PC-3 (cell line): ENCODE data around the gene PLIN1. TPM values are rescaled to one million over a fixed set of nuclear protein-coding genes. Genes with fewer than 3 reads are reported as not detected.
A peak's percentile ranks its signal among the peaks of the same experiment; 100 is the strongest.

Experiments used
- ATAC-seq: fragments of 200-7000 bp; cut with Tn5 transposase; 2 replicates; pipeline ENCODE4 v1.9.1; 2020; ENCODE audit warnings: mild to moderate bottlenecking, moderate library complexity
- BruUV-seq: library from RNA; stranded (reverse); fragments of 400-500 nt; replicated peaks from 2 replicates; lab custom pipeline; 2021; lab: Mats Ljungman, UMichigan
- CTCF ChIA-PET: fragments of 300-600 bp; sonication (Branson Sonifier 250); formaldehyde crosslinking; loops from one replicate; lab custom pipeline; 2022; ENCODE audit warnings: antibody characterized with exemption; lab: Charles Lee
- POLR2A ChIA-PET: fragments of 300-600 bp; sonication (Branson Sonifier 250); formaldehyde crosslinking; loops from one replicate; lab custom pipeline; 2022; ENCODE audit warnings: antibody characterized with exemption; ENCODE audit not compliant: unreplicated experiment; lab: Charles Lee
- DNase-seq: peaks from one replicate; pipeline ENCODE4 v3.0.0-alpha.2; 2015
- H2AFZ ChIP-seq: fragments of 300-600 bp; sonication (generic); 2 replicates; pipeline ENCODE4 v1.6.0; 2016; ENCODE audit warnings: antibody characterized with exemption, low read length
- H3F3A ChIP-seq: fragments of 300-600 bp; sonication (generic); one replicate; pipeline ENCODE4 v1.6.0; 2017; ENCODE audit warnings: antibody characterized with exemption, low read length, control low read depth, mild to moderate bottlenecking; ENCODE audit not compliant: unreplicated experiment
- H3K27ac ChIP-seq: fragments of 300-600 bp; sonication (generic); 2 replicates; pipeline ENCODE4 v1.5.1; 2016; ENCODE audit warnings: mild to moderate bottlenecking, low read length
- H3K27me3 ChIP-seq: fragments of 300-600 bp; sonication (generic); 2 replicates; pipeline ENCODE4 v1.6.1; 2016; ENCODE audit warnings: low read length, mixed read lengths
- H3K36me3 ChIP-seq: fragments of 300-600 bp; sonication (generic); 2 replicates; pipeline ENCODE4 v1.6.1; 2016; ENCODE audit warnings: low read depth, mixed run types, low read length, mixed read lengths
- H3K4me1 ChIP-seq: fragments of 300-600 bp; sonication (generic); 2 replicates; pipeline ENCODE4 v1.5.1; 2016; ENCODE audit warnings: low read length; ENCODE audit not compliant: insufficient read depth
- H3K4me2 ChIP-seq: fragments of 300-600 bp; sonication (generic); 2 replicates; pipeline ENCODE4 v1.6.0; 2016; ENCODE audit warnings: low read length
- H3K4me3 ChIP-seq: fragments of 300-600 bp; sonication (generic); 2 replicates; pipeline ENCODE4 v1.5.1; 2016; ENCODE audit warnings: mild to moderate bottlenecking, low read length, mixed read lengths
- H3K79me2 ChIP-seq: fragments of 300-600 bp; sonication (generic); 2 replicates; pipeline ENCODE4 v1.6.1; 2017; ENCODE audit warnings: low read length, mixed read lengths
- H3K9ac ChIP-seq: fragments of 300-600 bp; sonication (generic); 2 replicates; pipeline ENCODE4 v1.6.0; 2016; ENCODE audit warnings: mild to moderate bottlenecking, low read length
- H3K9me2 ChIP-seq: fragments of 300-600 bp; sonication (generic); replicated peaks from 2 replicates; pipeline ENCODE4 v1.6.1; 2016; ENCODE audit warnings: mixed run types, low read length, mixed read lengths
- H3K9me3 ChIP-seq: fragments of 300-600 bp; sonication (generic); 2 replicates; pipeline ENCODE4 v1.6.1; 2016; ENCODE audit warnings: low read length, mixed read lengths
- H4K20me1 ChIP-seq: fragments of 300-600 bp; sonication (generic); 2 replicates; pipeline ENCODE4 v1.6.1; 2016; ENCODE audit warnings: low read length, mixed read lengths
- CTCF ChIP-seq: fragments of 300-600 bp; sonication (generic); conservative IDR thresholded peaks from 2 replicates; pipeline ENCODE4 v1.5.1; 2017; ENCODE audit warnings: antibody characterized with exemption, low read depth, mild to moderate bottlenecking, low read length
- EZH2 ChIP-seq: fragments of 300-600 bp; sonication (generic); IDR thresholded peaks from one replicate; pipeline ENCODE4 v1.6.1; 2017; ENCODE audit warnings: antibody characterized with exemption, mild to moderate bottlenecking, low read length; ENCODE audit not compliant: unreplicated experiment
- EZH2phosphoT487 ChIP-seq: fragments of 300-600 bp; sonication (generic); IDR thresholded peaks from 2 replicates; pipeline ENCODE4 v1.6.1; 2018; ENCODE audit warnings: mild to moderate bottlenecking, antibody characterized with exemption, low read length, borderline replicate concordance
- intact Hi-C: fragments of 100-400 bp; cut with micrococcal nuclease; formaldehyde crosslinking; loops from 2 replicates; pipeline ENCODE4 v1.9.0; 2023
- total RNA-seq: library from RNA; depleted of rRNA; stranded (reverse); fragments of >200 nt; gene quantifications from 2 replicates; pipeline ENCODE4 v1.2.3, GENCODE V29; 2014

PLIN1 gene
- total RNA-seq, 1 experiment from 2014 or later: 1.0 TPM

- Histone ChIP-seq H3K9me2 (no peaks in the 10 kb centered on the region), H3K4me2 (no peak overlapping the region), H3K4me3 (no peak overlapping the region), H2AFZ (no peak overlapping the region), H3K27me3 (no peaks in the 10 kb centered on the region), H3K9ac (no peak overlapping the region), H4K20me1 (no peaks in the 10 kb centered on the region), H3K36me3 (peaks cover 75% of the 10 kb centered on the region), H3F3A (no peaks in the 10 kb centered on the region), H3K27ac (no peak overlapping the region), H3K79me2 (no peaks in the 10 kb centered on the region), H3K4me1 (no peaks in the 10 kb centered on the region), H3K9me3 (no peaks in the 10 kb centered on the region)
- ChIA-PET CTCF (no interaction called here), POLR2A (no interaction called here)
- DNase-seq (no peak), ATAC-seq (no peak)
- intact Hi-C loops: no loop called here
- no TSS peak for BruUV-seq
- TF ChIP-seq CTCF (no peak), EZH2phosphoT487 (no peak), EZH2 (no peak)
Observed at GRCh38 chr15:89628806-89629715, 50.1 kb downstream of the PLIN1 start.

GRCh38 chr15:89628301-89628700 lies 50.9 kb downstream of the PLIN1 start:
- H3K4me2 ChIP-seq: no peak overlapping the region
- POLR2A ChIA-PET: no interaction called here
- no peak for DNase-seq

More at GRCh38 chr15:89628301-89628700, 50.9 kb downstream of the PLIN1 start:
- TF ChIP-seq EZH2: no peak
- no peak for TF ChIP-seq EZH2phosphoT487
- TF ChIP-seq CTCF: no peak
- BruUV-seq: TSS peak; percentile 44
- Histone ChIP-seq H3K27me3 (no peaks in the 10 kb centered on the region), H3K79me2 (no peaks in the 10 kb centered on the region), H3K9me3 (no peaks in the 10 kb centered on the region), H3K9me2 (no peaks in the 10 kb centered on the region), H3F3A (no peaks in the 10 kb centered on the region), H3K27ac (no peak overlapping the region), H3K9ac (no peak overlapping the region), H3K4me3 (no peak overlapping the region), H3K36me3 (peaks cover 77% of the 10 kb centered on the region), H2AFZ (no peak overlapping the region), H3K4me1 (no peaks in the 10 kb centered on the region), H4K20me1 (no peaks in the 10 kb centered on the region)
- CTCF ChIA-PET: no interaction called here
- intact Hi-C loops: no loop called here
- ATAC-seq: no peak
